ENCODE measurements around the gene GPC3. TPM values are rescaled to one million over a fixed set of nuclear protein-coding genes. Genes with fewer than 3 reads are reported as not detected.

GPC3 gene
- total RNA-seq, 4 donors from 2014 or later: 8.4 to 28.2 (median 20.4) TPM

- Histone ChIP-seq H3K27ac (no peak overlapping the region), H3K9me3 (no peaks in the 10 kb centered on the region), H3K4me1 (no peaks in the 10 kb centered on the region), H3K4me3 (replicated peaks in 1 of 3) (no peak overlapping the region), H3K36me3 (no peaks in the 10 kb centered on the region), H3K27me3 (no peaks in the 10 kb centered on the region)
- intact Hi-C loops (cut with DNase I): no loop called here
- no peak for DNase-seq
- WGBS, 2 donors: 77 to 86% methylated on average over 4 of the region's 4 CpGs
- TF ChIP-seq POLR2A (IDR thresholded peaks at IDR 0.05): no peak
- TF ChIP-seq, protein P1, sequence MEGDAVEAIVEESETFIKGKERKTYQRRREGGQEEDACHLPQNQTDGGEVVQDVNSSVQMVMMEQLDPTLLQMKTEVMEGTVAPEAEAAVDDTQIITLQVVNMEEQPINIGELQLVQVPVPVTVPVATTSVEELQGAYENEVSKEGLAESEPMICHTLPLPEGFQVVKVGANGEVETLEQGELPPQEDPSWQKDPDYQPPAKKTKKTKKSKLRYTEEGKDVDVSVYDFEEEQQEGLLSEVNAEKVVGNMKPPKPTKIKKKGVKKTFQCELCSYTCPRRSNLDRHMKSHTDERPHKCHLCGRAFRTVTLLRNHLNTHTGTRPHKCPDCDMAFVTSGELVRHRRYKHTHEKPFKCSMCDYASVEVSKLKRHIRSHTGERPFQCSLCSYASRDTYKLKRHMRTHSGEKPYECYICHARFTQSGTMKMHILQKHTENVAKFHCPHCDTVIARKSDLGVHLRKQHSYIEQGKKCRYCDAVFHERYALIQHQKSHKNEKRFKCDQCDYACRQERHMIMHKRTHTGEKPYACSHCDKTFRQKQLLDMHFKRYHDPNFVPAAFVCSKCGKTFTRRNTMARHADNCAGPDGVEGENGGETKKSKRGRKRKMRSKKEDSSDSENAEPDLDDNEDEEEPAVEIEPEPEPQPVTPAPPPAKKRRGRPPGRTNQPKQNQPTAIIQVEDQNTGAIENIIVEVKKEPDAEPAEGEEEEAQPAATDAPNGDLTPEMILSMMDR (IDR thresholded peaks at IDR 0.05): no peak
These were observed 60.8 kb downstream of the GPC3 start for GRCh38 chrX:133924548-133924947.

GRCh38 chrX:133923548-133923947 lies 61.8 kb downstream of the GPC3 start:
- intact Hi-C loops (cut with DNase I): no loop called here
- no peak for TF ChIP-seq POLR2A (IDR thresholded peaks at IDR 0.05)
- TF ChIP-seq, protein P1 (IDR thresholded peaks at IDR 0.05): no peak
- Histone ChIP-seq H3K36me3 (no peaks in the 10 kb centered on the region), H3K4me1 (no peaks in the 10 kb centered on the region), H3K27me3 (no peaks in the 10 kb centered on the region), H3K27ac (no peak overlapping the region), H3K9me3 (no peaks in the 10 kb centered on the region), H3K4me3 (replicated peaks in 1 of 3) (no peak overlapping the region)
- no peak for DNase-seq
- 92 to 95% methylated on average over 2 to 3 of the region's 3 CpGs for WGBS, 2 donors

- H3K27me3 ChIP-seq: no peaks in the 10 kb centered on the region
- TF ChIP-seq, protein P1 (IDR thresholded peaks at IDR 0.05): no peak
- TF ChIP-seq POLR2A (IDR thresholded peaks at IDR 0.05): no peak
- no peak overlapping the region for H3K27ac ChIP-seq
- H3K9me3 ChIP-seq: no peaks in the 10 kb centered on the region
- 70 to 71% methylated on average over 5 of the region's 5 CpGs for WGBS, 2 donors
- H3K4me1 ChIP-seq: no peaks in the 10 kb centered on the region
- H3K4me3 ChIP-seq (replicated peaks in 1 of 3): no peak overlapping the region
- no peaks in the 10 kb centered on the region for H3K36me3 ChIP-seq
- intact Hi-C loops (cut with DNase I): no loop called here
- DNase-seq: no peak
These were observed 62.3 kb downstream of the GPC3 start for GRCh38 chrX:133923113-133923512.

DNA sequence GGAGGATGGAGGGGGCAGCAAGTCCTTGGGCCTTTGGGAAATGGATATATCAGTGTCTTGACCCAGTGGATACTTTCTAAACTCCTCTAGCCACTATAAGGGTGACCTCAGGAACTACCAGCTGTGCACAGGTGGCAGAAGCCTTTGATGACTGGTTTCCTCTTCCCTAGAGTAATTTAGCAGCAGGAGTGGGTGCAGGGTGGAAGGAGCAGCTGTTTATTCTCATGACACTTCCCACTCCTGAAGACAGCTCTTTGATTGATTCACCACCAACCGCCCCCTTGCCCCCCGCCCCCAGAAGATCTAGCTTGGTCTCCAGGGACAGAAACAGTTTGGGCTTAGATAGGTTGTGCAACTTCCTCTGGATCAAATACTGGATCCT lies 63.0 kb downstream of the GPC3 start:
- no CpG with 5 or more reads among the region's 2 CpGs for WGBS, 2 donors
- H3K36me3 ChIP-seq: no peaks in the 10 kb centered on the region
- intact Hi-C loops (cut with DNase I): no loop called here

DNA sequence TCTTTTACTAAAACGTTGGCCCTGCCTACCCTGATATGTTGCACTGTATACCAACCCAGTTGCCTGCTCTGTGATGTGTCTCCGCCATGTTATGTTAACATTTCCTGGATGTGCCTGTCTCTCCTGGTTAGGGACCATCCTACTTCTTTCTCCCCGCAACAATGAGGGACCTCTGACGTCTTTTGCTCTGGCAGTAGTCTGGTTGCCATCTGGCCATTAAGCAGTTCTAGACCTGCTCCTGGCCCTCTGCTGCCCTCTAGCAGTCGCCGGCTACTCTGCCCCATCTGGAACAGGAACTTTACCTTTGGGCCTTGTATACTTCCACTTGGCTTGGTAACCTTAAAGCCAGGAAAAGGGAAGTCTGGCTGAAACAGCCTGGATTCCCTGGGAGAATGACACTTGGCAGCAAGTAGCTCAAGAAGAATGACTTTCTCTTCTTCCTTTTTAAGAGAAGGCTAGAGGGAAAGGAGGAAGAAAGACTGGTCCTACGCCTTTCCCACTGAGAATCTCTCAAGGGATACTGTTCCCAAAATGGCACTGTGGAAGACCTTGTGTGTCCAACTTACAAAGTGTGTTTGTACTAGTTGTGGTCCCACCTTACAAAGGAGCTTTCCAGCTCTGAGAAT lies 63.5 kb downstream of the GPC3 start:
- Histone ChIP-seq H3K4me3 (replicated peaks in 1 of 3) (no peak overlapping the region), H3K27me3 (no peaks in the 10 kb centered on the region), H3K27ac (no peak overlapping the region), H3K4me1 (no peaks in the 10 kb centered on the region), H3K9me3 (no peaks in the 10 kb centered on the region), H3K36me3 (no peaks in the 10 kb centered on the region)
- DNase-seq: peak; percentile 5 to 6
- TF ChIP-seq, protein P1 (IDR thresholded peaks at IDR 0.05): peak in 1 of 6 experiments; percentile 26
- TF ChIP-seq POLR2A (IDR thresholded peaks at IDR 0.05): no peak
- intact Hi-C loops (cut with DNase I): no loop called here
- 64 to 73% methylated on average over 6 to 7 of the region's 7 CpGs for WGBS, 2 donors

More for the DNA sequence above, 63.0 kb downstream of the GPC3 start:
- TF ChIP-seq, protein P1 (IDR thresholded peaks at IDR 0.05): no peak
- no peak for TF ChIP-seq POLR2A (IDR thresholded peaks at IDR 0.05)
- no peak overlapping the region for H3K27ac ChIP-seq
- H3K4me3 ChIP-seq (replicated peaks in 1 of 3): no peak overlapping the region
- DNase-seq: no peak
- H3K9me3 ChIP-seq: no peaks in the 10 kb centered on the region
- H3K27me3 ChIP-seq: no peaks in the 10 kb centered on the region
- H3K4me1 ChIP-seq: no peaks in the 10 kb centered on the region

All from thyroid gland (tissue), 4 donors.